GM08714 (cell line): ENCODE results near the gene DZIP1L.
"Not testable (repeated sequence)": the region's sequence is repeated elsewhere in the genome, so short reads cannot be mapped to it uniquely, and the experiment has no call there.

Source experiments
- H3K4me3 ChIP-seq: fragments of 200-500 bp; sonication (Bioruptor generic); 2 replicates; pipeline ENCODE4 v1.5.1; 2014; ENCODE audit warnings: mild to moderate bottlenecking, low read length, inconsistent platforms
- ZNF274 ChIP-seq: IDR thresholded peaks from 2 replicates; pipeline ENCODE4 v1.6.1; 2012; ENCODE audit warnings: mild to moderate bottlenecking, low read depth, low read length

Gene DZIP1L

GRCh38 chr3:138127636-138128365, 12.4 kb upstream of the DZIP1L start:
- H3K4me3 ChIP-seq, result no peak overlapping the region
- TF ChIP-seq ZNF274, result no peak

- no peak for TF ChIP-seq ZNF274
- H3K4me3 ChIP-seq, result no peak overlapping the region
Observed at GRCh38 chr3:138125548-138126221, 10.3 kb upstream of the DZIP1L start.

GRCh38 chr3:138124706-138125355, 9.4 kb upstream of the DZIP1L start:
- no peak overlapping the region for H3K4me3 ChIP-seq
- TF ChIP-seq ZNF274, result no peak

- no peak overlapping the region for H3K4me3 ChIP-seq
- TF ChIP-seq ZNF274, result no peak
Observed at GRCh38 chr3:138124188-138124587, 8.8 kb upstream of the DZIP1L start.

GRCh38 chr3:138119423-138119766, 4.0 kb upstream of the DZIP1L start:
- TF ChIP-seq ZNF274, result no peak
- H3K4me3 ChIP-seq, result no peak overlapping the region

GRCh38 chr3:138118612-138119422, 3.4 kb upstream of the DZIP1L start:
- TF ChIP-seq ZNF274, result no peak
- H3K4me3 ChIP-seq, result no peak overlapping the region

- TF ChIP-seq ZNF274, result no peak
- H3K4me3 ChIP-seq, result peak overlapping the region; percentile 53; the same call in 1 of the 2 replicates
Observed at GRCh38 chr3:138114431-138114918, 933 bp downstream of the DZIP1L start.

- TF ChIP-seq ZNF274, result no peak
- no peak overlapping the region for H3K4me3 ChIP-seq
Observed at GRCh38 chr3:138113326-138113725, 2.1 kb downstream of the DZIP1L start.

- TF ChIP-seq ZNF274, result no peak
- H3K4me3 ChIP-seq, result no peak overlapping the region
Observed at GRCh38 chr3:138112362-138112761, 3.0 kb downstream of the DZIP1L start.

GRCh38 chr3:138105598-138105997, 9.8 kb downstream of the DZIP1L start:
- no peak for TF ChIP-seq ZNF274

GRCh38 chr3:138103466-138103865, 11.9 kb downstream of the DZIP1L start:
- no peak overlapping the region for H3K4me3 ChIP-seq
- no peak for TF ChIP-seq ZNF274

More at GRCh38 chr3:138105598-138105997, 9.8 kb downstream of the DZIP1L start:
- no peak overlapping the region for H3K4me3 ChIP-seq

- not testable (repeated sequence) for H3K4me3 ChIP-seq
Observed at GRCh38 chr3:138101351-138101940, 14.0 kb downstream of the DZIP1L start.

- TF ChIP-seq ZNF274, result no peak
- H3K4me3 ChIP-seq, result no peak overlapping the region
Observed at GRCh38 chr3:138099417-138099816, 16.0 kb downstream of the DZIP1L start.
